ACC112 (cell line): ENCODE data around the gene QKI.

ENCODE experiments used
- H2AFZ ChIP-seq: fragments of 200-600 bp; sonication (generic); one replicate; pipeline ENCODE4 v1.6.0; 2017; ENCODE audit warnings: antibody characterized with exemption, low read length; ENCODE audit not compliant: unreplicated experiment
- H3K27ac ChIP-seq: fragments of 200-600 bp; sonication (generic); 2 replicates; pipeline ENCODE4 v1.5.1; 2014; ENCODE audit warnings: low read depth, mild to moderate bottlenecking, antibody characterized with exemption, low read length, moderate library complexity
- H3K27me3 ChIP-seq: fragments of 200-600 bp; sonication (generic); 2 replicates; pipeline ENCODE4 v1.6.1; 2014; ENCODE audit warnings: mild to moderate bottlenecking, antibody characterized with exemption, low read length, moderate library complexity, mixed read lengths; ENCODE audit not compliant: insufficient read depth
- H3K36me3 ChIP-seq: fragments of 200-600 bp; sonication (generic); 2 replicates; pipeline ENCODE4 v1.6.1; 2016; ENCODE audit warnings: mild to moderate bottlenecking, antibody characterized with exemption, low read length, moderate library complexity, mixed read lengths; ENCODE audit not compliant: insufficient read depth
- H3K4me1 ChIP-seq: fragments of 200-600 bp; sonication (generic); one replicate; pipeline ENCODE4 v1.6.1; 2016; ENCODE audit warnings: low read length, mixed read lengths; ENCODE audit not compliant: insufficient read depth, unreplicated experiment, control insufficient read depth
- H3K4me3 ChIP-seq: fragments of 200-600 bp; sonication (generic); 2 replicates; pipeline ENCODE4 v1.5.1; 2014; ENCODE audit warnings: mild to moderate bottlenecking, low read depth, low read length
- H3K79me2 ChIP-seq: fragments of 200-600 bp; sonication (generic); one replicate; pipeline ENCODE4 v1.6.0; 2016; ENCODE audit warnings: low read length; ENCODE audit not compliant: control insufficient read depth, unreplicated experiment, insufficient read depth

Gene QKI

GRCh38 chr6:163530406-163530805 is 115.9 kb downstream of the QKI start:
- H3K79me2 ChIP-seq = peaks cover 88% of the 10 kb centered on the region
- peaks cover 82% of the 10 kb centered on the region for H3K4me1 ChIP-seq
- no peaks in the 10 kb centered on the region for H3K27me3 ChIP-seq
- H2AFZ ChIP-seq = no peak overlapping the region
- peak overlapping the region; percentile 46 for H3K4me3 ChIP-seq
- H3K36me3 ChIP-seq = 0 out of 2 replicates have a peak, but pooled peaks cover 3% of the 10 kb centered on the region
- peak overlapping the region; percentile 71 for H3K27ac ChIP-seq

GRCh38 chr6:163531122-163531521 is 116.6 kb downstream of the QKI start:
- H3K4me1 ChIP-seq = peaks cover 75% of the 10 kb centered on the region

GRCh38 chr6:163532526-163533078 is 118.1 kb downstream of the QKI start:
- Histone ChIP-seq H3K79me2 (peaks cover 87% of the 10 kb centered on the region), H2AFZ (no peak overlapping the region), H3K27me3 (no peaks in the 10 kb centered on the region), H3K36me3 (peaks cover 12% of the 10 kb centered on the region; the same call in 1 of the 2 replicates), H3K27ac (peak overlapping the region; percentile 49), H3K4me3 (no peak overlapping the region), H3K4me1 (peaks cover 61% of the 10 kb centered on the region)

More at GRCh38 chr6:163531122-163531521, 116.6 kb downstream of the QKI start:
- H3K79me2 ChIP-seq = peaks cover 87% of the 10 kb centered on the region
- H3K27ac ChIP-seq = 0 out of 2 replicates have a peak overlapping the region, but pooled peaks have one; percentile 71
- 0 out of 2 replicates have a peak, but pooled peaks cover 3% of the 10 kb centered on the region for H3K36me3 ChIP-seq
- H3K4me3 ChIP-seq = peak overlapping the region; percentile 45
- H3K27me3 ChIP-seq = no peaks in the 10 kb centered on the region
- no peak overlapping the region for H2AFZ ChIP-seq

GRCh38 chr6:163533443-163533842 is 118.9 kb downstream of the QKI start:
- peaks cover 16% of the 10 kb centered on the region for H3K36me3 ChIP-seq
- peak overlapping the region; percentile 49 for H3K27ac ChIP-seq
- H3K4me3 ChIP-seq = no peak overlapping the region
- no peak overlapping the region for H2AFZ ChIP-seq
- peaks cover 53% of the 10 kb centered on the region for H3K4me1 ChIP-seq
- H3K27me3 ChIP-seq = no peaks in the 10 kb centered on the region
- H3K79me2 ChIP-seq = peaks cover 87% of the 10 kb centered on the region

- Histone ChIP-seq H2AFZ (no peak overlapping the region), H3K36me3 (peaks cover 16% of the 10 kb centered on the region), H3K4me3 (no peak overlapping the region), H3K27ac (no peak overlapping the region), H3K27me3 (no peaks in the 10 kb centered on the region), H3K4me1 (peaks cover 34% of the 10 kb centered on the region), H3K79me2 (peaks cover 73% of the 10 kb centered on the region)
Observed at GRCh38 chr6:163536770-163537169, 122.3 kb downstream of the QKI start.

- no peak overlapping the region for H3K4me3 ChIP-seq
- H3K27me3 ChIP-seq = no peaks in the 10 kb centered on the region
- H3K4me1 ChIP-seq = peaks cover 19% of the 10 kb centered on the region
- no peak overlapping the region for H2AFZ ChIP-seq
- H3K27ac ChIP-seq = no peak overlapping the region
- peaks cover 65% of the 10 kb centered on the region for H3K79me2 ChIP-seq
- H3K36me3 ChIP-seq = peaks cover 16% of the 10 kb centered on the region
Observed at GRCh38 chr6:163538331-163538730, 123.8 kb downstream of the QKI start.

GRCh38 chr6:163539101-163539762 is 124.7 kb downstream of the QKI start:
- Histone ChIP-seq H2AFZ (no peak overlapping the region), H3K4me1 (peaks cover 12% of the 10 kb centered on the region), H3K79me2 (peaks cover 64% of the 10 kb centered on the region), H3K36me3 (peaks cover 16% of the 10 kb centered on the region), H3K4me3 (no peak overlapping the region), H3K27me3 (no peaks in the 10 kb centered on the region), H3K27ac (no peak overlapping the region)

GRCh38 chr6:163543321-163543720 is 128.8 kb downstream of the QKI start:
- Histone ChIP-seq H3K27me3 (no peaks in the 10 kb centered on the region), H3K36me3 (no peaks in the 10 kb centered on the region), H3K4me3 (no peak overlapping the region), H3K4me1 (peaks cover 8% of the 10 kb centered on the region), H3K79me2 (peaks cover 48% of the 10 kb centered on the region), H2AFZ (no peak overlapping the region), H3K27ac (no peak overlapping the region)

GRCh38 chr6:163545370-163545769 is 130.9 kb downstream of the QKI start:
- Histone ChIP-seq H3K79me2 (peaks cover 44% of the 10 kb centered on the region), H3K4me1 (no peaks in the 10 kb centered on the region), H3K36me3 (no peaks in the 10 kb centered on the region), H3K4me3 (no peak overlapping the region), H2AFZ (no peak overlapping the region), H3K27me3 (no peaks in the 10 kb centered on the region), H3K27ac (no peak overlapping the region)

GRCh38 chr6:163547287-163547686 is 132.8 kb downstream of the QKI start:
- Histone ChIP-seq H2AFZ (no peak overlapping the region), H3K79me2 (peaks cover 45% of the 10 kb centered on the region), H3K36me3 (no peaks in the 10 kb centered on the region), H3K27ac (no peak overlapping the region), H3K27me3 (no peaks in the 10 kb centered on the region), H3K4me3 (no peak overlapping the region), H3K4me1 (no peaks in the 10 kb centered on the region)

- no peak overlapping the region for H3K27ac ChIP-seq
- H3K36me3 ChIP-seq = no peaks in the 10 kb centered on the region
- H3K4me3 ChIP-seq = no peak overlapping the region
- peaks cover 37% of the 10 kb centered on the region for H3K79me2 ChIP-seq
- no peaks in the 10 kb centered on the region for H3K27me3 ChIP-seq
- no peaks in the 10 kb centered on the region for H3K4me1 ChIP-seq
- no peak overlapping the region for H2AFZ ChIP-seq
Observed at GRCh38 chr6:163548624-163549023, 134.1 kb downstream of the QKI start.
